ENCODE measurements around the gene DNAJB1.

- TF ChIP-seq EZH2phosphoT487 (IDR thresholded peaks at IDR 0.05) (no peak), EZH2 (IDR thresholded peaks at IDR 0.05) (no peak)
- TF ChIP-seq, protein P1, sequence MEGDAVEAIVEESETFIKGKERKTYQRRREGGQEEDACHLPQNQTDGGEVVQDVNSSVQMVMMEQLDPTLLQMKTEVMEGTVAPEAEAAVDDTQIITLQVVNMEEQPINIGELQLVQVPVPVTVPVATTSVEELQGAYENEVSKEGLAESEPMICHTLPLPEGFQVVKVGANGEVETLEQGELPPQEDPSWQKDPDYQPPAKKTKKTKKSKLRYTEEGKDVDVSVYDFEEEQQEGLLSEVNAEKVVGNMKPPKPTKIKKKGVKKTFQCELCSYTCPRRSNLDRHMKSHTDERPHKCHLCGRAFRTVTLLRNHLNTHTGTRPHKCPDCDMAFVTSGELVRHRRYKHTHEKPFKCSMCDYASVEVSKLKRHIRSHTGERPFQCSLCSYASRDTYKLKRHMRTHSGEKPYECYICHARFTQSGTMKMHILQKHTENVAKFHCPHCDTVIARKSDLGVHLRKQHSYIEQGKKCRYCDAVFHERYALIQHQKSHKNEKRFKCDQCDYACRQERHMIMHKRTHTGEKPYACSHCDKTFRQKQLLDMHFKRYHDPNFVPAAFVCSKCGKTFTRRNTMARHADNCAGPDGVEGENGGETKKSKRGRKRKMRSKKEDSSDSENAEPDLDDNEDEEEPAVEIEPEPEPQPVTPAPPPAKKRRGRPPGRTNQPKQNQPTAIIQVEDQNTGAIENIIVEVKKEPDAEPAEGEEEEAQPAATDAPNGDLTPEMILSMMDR (IDR thresholded peaks at IDR 0.05), result no peak
Measured at GRCh38 chr19:14497228-14497921, 20.8 kb downstream of the DNAJB1 start.

Data from neural progenitor cell (in vitro differentiated cells).